ENCODE measurements around the gene TADA2A. TPM values are rescaled to one million over a fixed set of nuclear protein-coding genes. Genes with fewer than 3 reads are reported as not detected.
A peak's percentile ranks its signal among the peaks of the same experiment; 100 is the strongest.

The TADA2A gene, protein sequence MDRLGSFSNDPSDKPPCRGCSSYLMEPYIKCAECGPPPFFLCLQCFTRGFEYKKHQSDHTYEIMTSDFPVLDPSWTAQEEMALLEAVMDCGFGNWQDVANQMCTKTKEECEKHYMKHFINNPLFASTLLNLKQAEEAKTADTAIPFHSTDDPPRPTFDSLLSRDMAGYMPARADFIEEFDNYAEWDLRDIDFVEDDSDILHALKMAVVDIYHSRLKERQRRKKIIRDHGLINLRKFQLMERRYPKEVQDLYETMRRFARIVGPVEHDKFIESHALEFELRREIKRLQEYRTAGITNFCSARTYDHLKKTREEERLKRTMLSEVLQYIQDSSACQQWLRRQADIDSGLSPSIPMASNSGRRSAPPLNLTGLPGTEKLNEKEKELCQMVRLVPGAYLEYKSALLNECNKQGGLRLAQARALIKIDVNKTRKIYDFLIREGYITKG
- polyA plus RNA-seq (2011; rRNA removed) (22.2 and 27.1 TPM in 2 replicates), polyA plus RNA-seq (2017; fragmentation: RNase III; extraction: RNeasy Plus Mini Kit Qiagen cat#74134 plus additional on column Dnase treatment) (9.9 to 11.2 TPM (median 10.3 TPM) in 3 replicates), polyA minus RNA-seq (2011; rRNA and poly(A)+ RNA removed) (35.7 and 44.6 TPM in 2 replicates)
- 8.2 and 8.6 TPM in 2 replicates for polyA plus RNA-seq (2012; cell fraction: cytosol; rRNA removed)
- 12.7 and 20.7 TPM in 2 replicates for polyA plus RNA-seq (2012; cell fraction: nucleus; rRNA removed)

DNA sequence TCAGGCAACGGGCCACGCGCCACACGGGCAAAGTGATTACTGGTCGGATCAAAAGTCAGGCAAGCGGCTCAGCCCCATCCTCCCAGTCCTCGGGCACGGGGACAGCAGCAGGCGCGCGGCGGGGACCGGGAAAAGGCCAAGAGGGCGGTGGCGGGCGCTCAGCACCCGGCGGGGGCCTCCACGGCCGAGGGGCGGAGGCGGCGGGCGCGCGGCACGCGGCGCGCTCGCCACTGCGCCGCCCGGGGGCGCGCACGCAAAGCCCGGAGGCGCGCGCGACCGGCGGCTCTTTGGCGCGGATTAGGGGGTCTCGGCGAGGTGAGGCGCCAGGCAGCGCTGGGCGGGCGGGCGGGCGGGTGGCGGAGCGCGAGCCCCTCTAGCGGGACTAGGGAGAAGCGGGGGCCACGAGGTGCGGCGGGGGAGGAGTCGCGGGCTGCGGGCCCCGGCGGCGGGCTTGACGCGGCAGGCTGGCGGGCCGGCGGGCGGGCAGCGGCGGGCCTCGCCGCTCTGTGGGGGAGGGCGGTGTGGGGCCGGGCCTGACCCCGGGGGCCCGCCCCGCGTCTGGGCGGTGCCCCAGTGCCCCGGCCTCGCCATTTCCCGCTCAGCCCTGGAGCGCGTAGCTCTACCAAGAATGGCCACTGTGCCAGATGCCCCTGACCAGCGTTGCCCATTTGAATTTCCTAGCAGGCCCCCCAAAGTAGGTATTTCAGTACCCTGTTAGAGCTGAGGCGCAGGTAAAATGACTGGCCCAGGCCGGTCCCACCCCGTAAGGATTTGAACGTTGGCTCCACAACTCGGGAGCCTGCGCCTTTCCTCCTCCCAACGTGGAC is at the start of gene TADA2A, which contains the start of gene ACACA:
TSS of gene TADA2A (plus strand) at position 252 of the 827 bp plus-strand sequence. CDS start 4,480 bp downstream, outside the sequence.
TSS of gene ACACA (minus strand) at position 202 of the 827 bp plus-strand sequence. CDS start 537 bp downstream, outside the sequence.
- WGBS (ENCODE audit: missing lambda C conversion rate), result 1% methylated on average over 22 of the region's 98 CpGs
- Histone ChIP-seq H3K27ac (peak within 1 kb of the TSS; percentile 91 to 98), H3K4me2 (peak within 1 kb of the TSS; percentile 75), H3K4me3 (peak within 1 kb of the TSS; percentile 76), H3K9me3 (no peaks in the 10 kb centered on the region), H3K4me1 (peaks cover 16% of the 10 kb centered on the region; the same call in 2 of the 3 replicates)
- CTCF ChIA-PET, result interaction anchor here (0.7 to 4.6 kb wide), 9 partner anchors 14 to 292 kb away, joined by 3 to 33 read pairs (median 4); no protein-coding TSS in a partner anchor
- FAIRE-seq (no peak), DNase-seq (ENCODE audit: low read depth in 1 of 2, low spot score in 1 of 2) (peak; percentile 89 to 93), ATAC-seq (peak; percentile 96 to 97)
- POLR2A ChIA-PET, result interaction anchor here (0.6 to 1.5 kb wide), 21 partner anchors 13 to 380 kb away, joined by 3 to 14 read pairs (median 4); partner anchors contain the start of genes DUSP14 and SYNRG
- TF ChIP-seq, protein P1, sequence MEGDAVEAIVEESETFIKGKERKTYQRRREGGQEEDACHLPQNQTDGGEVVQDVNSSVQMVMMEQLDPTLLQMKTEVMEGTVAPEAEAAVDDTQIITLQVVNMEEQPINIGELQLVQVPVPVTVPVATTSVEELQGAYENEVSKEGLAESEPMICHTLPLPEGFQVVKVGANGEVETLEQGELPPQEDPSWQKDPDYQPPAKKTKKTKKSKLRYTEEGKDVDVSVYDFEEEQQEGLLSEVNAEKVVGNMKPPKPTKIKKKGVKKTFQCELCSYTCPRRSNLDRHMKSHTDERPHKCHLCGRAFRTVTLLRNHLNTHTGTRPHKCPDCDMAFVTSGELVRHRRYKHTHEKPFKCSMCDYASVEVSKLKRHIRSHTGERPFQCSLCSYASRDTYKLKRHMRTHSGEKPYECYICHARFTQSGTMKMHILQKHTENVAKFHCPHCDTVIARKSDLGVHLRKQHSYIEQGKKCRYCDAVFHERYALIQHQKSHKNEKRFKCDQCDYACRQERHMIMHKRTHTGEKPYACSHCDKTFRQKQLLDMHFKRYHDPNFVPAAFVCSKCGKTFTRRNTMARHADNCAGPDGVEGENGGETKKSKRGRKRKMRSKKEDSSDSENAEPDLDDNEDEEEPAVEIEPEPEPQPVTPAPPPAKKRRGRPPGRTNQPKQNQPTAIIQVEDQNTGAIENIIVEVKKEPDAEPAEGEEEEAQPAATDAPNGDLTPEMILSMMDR (IDR thresholded peaks at IDR 0.05), result no peak
- TF ChIP-seq HEYL (CRISPR knock-in tag; IDR thresholded peaks at IDR 0.05) (no peak), ZFP36 (IDR thresholded peaks at IDR 0.05; ENCODE audit: borderline replicate concordance, partially characterized antibody) (no peak), TP53 (CRISPR knock-in tag; IDR thresholded peaks at IDR 0.05) (peak; percentile 66; the same call in 1 of the 2 replicates), EHF (CRISPR knock-in tag; IDR thresholded peaks at IDR 0.05) (peak; percentile 78; the same call in 1 of the 2 replicates), POLR2A (IDR thresholded peaks at IDR 0.05; ENCODE audit: low read length) (peak; percentile 90), TFCP2L1 (CRISPR knock-in tag; IDR thresholded peaks at IDR 0.05) (0 out of 2 replicates have a peak, but pooled peaks have one; percentile 31), ZC3H11A (IDR thresholded peaks at IDR 0.05) (no peak), BHLHE40 (IDR thresholded peaks at IDR 0.05; ENCODE audit: low read depth, low read length) (no peak), KDM5A (IDR thresholded peaks at IDR 0.05) (no peak), RNF2 (IDR thresholded peaks at IDR 0.05; ENCODE audit: borderline replicate concordance, low read depth) (no peak), FOSL2 (IDR thresholded peaks at IDR 0.05) (no peak), FOSL2 (CRISPR knock-in tag; IDR thresholded peaks at IDR 0.05) (peak; percentile 31; the same call in 1 of the 2 replicates), JUNB (IDR thresholded peaks at IDR 0.05) (no peak), HOXB5 (CRISPR knock-in tag; IDR thresholded peaks at IDR 0.05) (peak; percentile 84), SMC3 (IDR thresholded peaks at IDR 0.05) (0 out of 3 replicates have a peak, but pooled peaks have one; percentile 6), RARB (CRISPR knock-in tag; IDR thresholded peaks at IDR 0.05) (0 out of 2 replicates have a peak, but pooled peaks have one; percentile 54), NPAS2 (CRISPR knock-in tag; IDR thresholded peaks at IDR 0.05; ENCODE audit: borderline replicate concordance) (no peak), CHD4 (IDR thresholded peaks at IDR 0.05; ENCODE audit: borderline replicate concordance) (no peak), RAD21 (conservative IDR thresholded peaks at IDR 0.05 in 1 of 2, IDR thresholded peaks at IDR 0.05 in 1 of 2) (0 out of 5 replicates have a peak, but pooled peaks of 1 of the 2 experiments have one; percentile 10), HDAC2 (IDR thresholded peaks at IDR 0.05) (no peak), HOXB13 (CRISPR knock-in tag; IDR thresholded peaks at IDR 0.05; ENCODE audit: low read depth) (peak; percentile 72; the same call in 1 of the 2 replicates), NR3C1 (IDR thresholded peaks at IDR 0.05) (no peak), CBX2 (IDR thresholded peaks at IDR 0.05; ENCODE audit: borderline replicate concordance, low read depth) (no peak), HOXA7 (CRISPR knock-in tag; IDR thresholded peaks at IDR 0.05) (peak; percentile 78; the same call in 1 of the 2 replicates)
- TF ChIP-seq, protein P2, sequence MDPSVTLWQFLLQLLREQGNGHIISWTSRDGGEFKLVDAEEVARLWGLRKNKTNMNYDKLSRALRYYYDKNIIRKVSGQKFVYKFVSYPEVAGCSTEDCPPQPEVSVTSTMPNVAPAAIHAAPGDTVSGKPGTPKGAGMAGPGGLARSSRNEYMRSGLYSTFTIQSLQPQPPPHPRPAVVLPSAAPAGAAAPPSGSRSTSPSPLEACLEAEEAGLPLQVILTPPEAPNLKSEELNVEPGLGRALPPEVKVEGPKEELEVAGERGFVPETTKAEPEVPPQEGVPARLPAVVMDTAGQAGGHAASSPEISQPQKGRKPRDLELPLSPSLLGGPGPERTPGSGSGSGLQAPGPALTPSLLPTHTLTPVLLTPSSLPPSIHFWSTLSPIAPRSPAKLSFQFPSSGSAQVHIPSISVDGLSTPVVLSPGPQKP (IDR thresholded peaks at IDR 0.05; ENCODE audit: low read depth, low read length), result no peak
- TF ChIP-seq, protein P3, sequence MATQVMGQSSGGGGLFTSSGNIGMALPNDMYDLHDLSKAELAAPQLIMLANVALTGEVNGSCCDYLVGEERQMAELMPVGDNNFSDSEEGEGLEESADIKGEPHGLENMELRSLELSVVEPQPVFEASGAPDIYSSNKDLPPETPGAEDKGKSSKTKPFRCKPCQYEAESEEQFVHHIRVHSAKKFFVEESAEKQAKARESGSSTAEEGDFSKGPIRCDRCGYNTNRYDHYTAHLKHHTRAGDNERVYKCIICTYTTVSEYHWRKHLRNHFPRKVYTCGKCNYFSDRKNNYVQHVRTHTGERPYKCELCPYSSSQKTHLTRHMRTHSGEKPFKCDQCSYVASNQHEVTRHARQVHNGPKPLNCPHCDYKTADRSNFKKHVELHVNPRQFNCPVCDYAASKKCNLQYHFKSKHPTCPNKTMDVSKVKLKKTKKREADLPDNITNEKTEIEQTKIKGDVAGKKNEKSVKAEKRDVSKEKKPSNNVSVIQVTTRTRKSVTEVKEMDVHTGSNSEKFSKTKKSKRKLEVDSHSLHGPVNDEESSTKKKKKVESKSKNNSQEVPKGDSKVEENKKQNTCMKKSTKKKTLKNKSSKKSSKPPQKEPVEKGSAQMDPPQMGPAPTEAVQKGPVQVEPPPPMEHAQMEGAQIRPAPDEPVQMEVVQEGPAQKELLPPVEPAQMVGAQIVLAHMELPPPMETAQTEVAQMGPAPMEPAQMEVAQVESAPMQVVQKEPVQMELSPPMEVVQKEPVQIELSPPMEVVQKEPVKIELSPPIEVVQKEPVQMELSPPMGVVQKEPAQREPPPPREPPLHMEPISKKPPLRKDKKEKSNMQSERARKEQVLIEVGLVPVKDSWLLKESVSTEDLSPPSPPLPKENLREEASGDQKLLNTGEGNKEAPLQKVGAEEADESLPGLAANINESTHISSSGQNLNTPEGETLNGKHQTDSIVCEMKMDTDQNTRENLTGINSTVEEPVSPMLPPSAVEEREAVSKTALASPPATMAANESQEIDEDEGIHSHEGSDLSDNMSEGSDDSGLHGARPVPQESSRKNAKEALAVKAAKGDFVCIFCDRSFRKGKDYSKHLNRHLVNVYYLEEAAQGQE (IDR thresholded peaks at IDR 0.05), result no peak; the same call in 1 of the 2 replicates
- TF ChIP-seq, protein P4, sequence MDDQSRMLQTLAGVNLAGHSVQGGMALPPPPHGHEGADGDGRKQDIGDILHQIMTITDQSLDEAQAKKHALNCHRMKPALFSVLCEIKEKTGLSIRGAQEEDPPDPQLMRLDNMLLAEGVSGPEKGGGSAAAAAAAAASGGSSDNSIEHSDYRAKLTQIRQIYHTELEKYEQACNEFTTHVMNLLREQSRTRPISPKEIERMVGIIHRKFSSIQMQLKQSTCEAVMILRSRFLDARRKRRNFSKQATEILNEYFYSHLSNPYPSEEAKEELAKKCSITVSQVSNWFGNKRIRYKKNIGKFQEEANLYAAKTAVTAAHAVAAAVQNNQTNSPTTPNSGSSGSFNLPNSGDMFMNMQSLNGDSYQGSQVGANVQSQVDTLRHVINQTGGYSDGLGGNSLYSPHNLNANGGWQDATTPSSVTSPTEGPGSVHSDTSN (IDR thresholded peaks at IDR 0.05), result no peak; the same call in 1 of the 2 replicates
- TF ChIP-seq, protein P5, sequence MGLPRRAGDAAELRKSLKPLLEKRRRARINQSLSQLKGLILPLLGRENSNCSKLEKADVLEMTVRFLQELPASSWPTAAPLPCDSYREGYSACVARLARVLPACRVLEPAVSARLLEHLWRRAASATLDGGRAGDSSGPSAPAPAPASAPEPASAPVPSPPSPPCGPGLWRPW (IDR thresholded peaks at IDR 0.05), result no peak
